Measurements from ENCODE around the gene ANKRD29.

Gene ANKRD29

GRCh38 chr18:23645568-23646175 is 17.0 kb downstream of the ANKRD29 start:
- Histone ChIP-seq H3K9ac (no peak overlapping the region), H3K27me3 (ENCODE audit: control insufficient read depth, insufficient read depth, low read length) (no peaks in the 10 kb centered on the region), H3K36me3 (ENCODE audit: control insufficient read depth, insufficient read depth, low read length) (no peaks in the 10 kb centered on the region), H3K9me3 (ENCODE audit: control insufficient read depth, low read length) (no peaks in the 10 kb centered on the region), H3K27ac (no peak overlapping the region), H2AFZ (no peak overlapping the region), H3K79me2 (no peaks in the 10 kb centered on the region), H3K4me3 (ENCODE audit: low read depth, low read length) (no peak overlapping the region), H3K4me1 (no peaks in the 10 kb centered on the region), H3K4me2 (ENCODE audit: low read length) (no peak overlapping the region)
- no peak for TF ChIP-seq CTCF (IDR thresholded peaks at IDR 0.05)

- Histone ChIP-seq H3K4me2 (ENCODE audit: low read length) (no peak overlapping the region), H2AFZ (no peak overlapping the region), H3K27ac (no peak overlapping the region), H3K9ac (no peak overlapping the region), H3K36me3 (ENCODE audit: control insufficient read depth, insufficient read depth, low read length) (no peaks in the 10 kb centered on the region), H3K27me3 (ENCODE audit: control insufficient read depth, insufficient read depth, low read length) (no peaks in the 10 kb centered on the region), H3K4me3 (ENCODE audit: low read depth, low read length) (no peak overlapping the region), H3K4me1 (no peaks in the 10 kb centered on the region), H3K9me3 (ENCODE audit: control insufficient read depth, low read length) (no peaks in the 10 kb centered on the region), H3K79me2 (no peaks in the 10 kb centered on the region)
- no peak for TF ChIP-seq CTCF (IDR thresholded peaks at IDR 0.05)
These were observed 18.8 kb downstream of the ANKRD29 start for GRCh38 chr18:23643815-23644490.

GRCh38 chr18:23641937-23642666 is 20.6 kb downstream of the ANKRD29 start:
- Histone ChIP-seq H3K36me3 (ENCODE audit: control insufficient read depth, insufficient read depth, low read length) (no peaks in the 10 kb centered on the region), H3K79me2 (no peaks in the 10 kb centered on the region), H3K27ac (no peak overlapping the region), H3K4me2 (ENCODE audit: low read length) (no peak overlapping the region), H3K4me1 (no peaks in the 10 kb centered on the region), H2AFZ (no peak overlapping the region), H3K4me3 (ENCODE audit: low read depth, low read length) (no peak overlapping the region), H3K9me3 (ENCODE audit: control insufficient read depth, low read length) (no peaks in the 10 kb centered on the region), H3K9ac (no peak overlapping the region), H3K27me3 (ENCODE audit: control insufficient read depth, insufficient read depth, low read length) (no peaks in the 10 kb centered on the region)
- no peak for TF ChIP-seq CTCF (IDR thresholded peaks at IDR 0.05)

- H3K36me3 ChIP-seq (ENCODE audit: control insufficient read depth, insufficient read depth, low read length), result no peaks in the 10 kb centered on the region
- no peak overlapping the region for H3K27ac ChIP-seq
- TF ChIP-seq CTCF (IDR thresholded peaks at IDR 0.05), result no peak
- no peak overlapping the region for H3K9ac ChIP-seq
- no peak overlapping the region for H2AFZ ChIP-seq
- H3K4me2 ChIP-seq (ENCODE audit: low read length), result no peak overlapping the region
- H3K79me2 ChIP-seq, result no peaks in the 10 kb centered on the region
- no peaks in the 10 kb centered on the region for H3K27me3 ChIP-seq (ENCODE audit: control insufficient read depth, insufficient read depth, low read length)
- H3K9me3 ChIP-seq (ENCODE audit: control insufficient read depth, low read length), result no peaks in the 10 kb centered on the region
- H3K4me3 ChIP-seq (ENCODE audit: low read depth, low read length), result no peak overlapping the region
- no peaks in the 10 kb centered on the region for H3K4me1 ChIP-seq
These were observed 21.5 kb downstream of the ANKRD29 start for GRCh38 chr18:23641143-23641720.

Measured in parathyroid adenoma (tissue), 2 donors.